H9 (cell line): ENCODE results near the gene RBMS3. TPM values are rescaled to one million over a fixed set of nuclear protein-coding genes. Genes with fewer than 3 reads are reported as not detected.

Experiments
- DNase-seq: peaks from one replicate; pipeline ENCODE4 v3.0.0-alpha.2; 2017
- H2AFZ ChIP-seq: one replicate; pipeline ENCODE4 v1.6.1; 2013; ENCODE audit warnings: mild to moderate bottlenecking, low read length, control low read depth, moderate library complexity
- H2AK5ac ChIP-seq: 2 replicates; pipeline ENCODE4 v1.6.1; 2013; ENCODE audit warnings: low read length, control low read depth, mixed read lengths; ENCODE audit not compliant: insufficient read length
- H2BK120ac ChIP-seq: one replicate; pipeline ENCODE4 v1.6.1; 2013; ENCODE audit warnings: low read depth, mild to moderate bottlenecking, low read length, control low read depth, inconsistent platforms; ENCODE audit not compliant: poor library complexity, severe bottlenecking
- H2BK12ac ChIP-seq: 2 replicates; pipeline ENCODE4 v1.6.1; 2013; ENCODE audit warnings: low read length, control low read depth, mixed read lengths, low read depth; ENCODE audit not compliant: insufficient read length
- H2BK15ac ChIP-seq: 2 replicates; pipeline ENCODE4 v1.6.1; 2013; ENCODE audit warnings: low read depth, low read length, control low read depth
- H2BK20ac ChIP-seq: one replicate; pipeline ENCODE4 v1.6.1; 2013; ENCODE audit warnings: low read depth, mild to moderate bottlenecking, low read length, control low read depth, inconsistent platforms; ENCODE audit not compliant: poor library complexity, severe bottlenecking
- H2BK5ac ChIP-seq: 2 replicates; pipeline ENCODE4 v1.6.1; 2013; ENCODE audit warnings: low read length, control low read depth, mixed read lengths; ENCODE audit not compliant: insufficient read length
- H3K14ac ChIP-seq: 2 replicates; pipeline ENCODE4 v1.6.1; 2013; ENCODE audit warnings: low read length, control low read depth; ENCODE audit not compliant: insufficient read depth
- H3K18ac ChIP-seq: 2 replicates; pipeline ENCODE4 v1.6.1; 2013; ENCODE audit warnings: low read depth, mild to moderate bottlenecking, mixed read lengths, low read length, control low read depth; ENCODE audit not compliant: insufficient read length
- H3K23ac ChIP-seq: 2 replicates; pipeline ENCODE4 v1.6.1; 2013; ENCODE audit warnings: low read length, control low read depth, mixed read lengths, low read depth; ENCODE audit not compliant: insufficient read length
- H3K23me2 ChIP-seq: 2 replicates; pipeline ENCODE4 v1.6.1; 2013; ENCODE audit warnings: low read depth, mild to moderate bottlenecking, mixed read lengths, low read length, control low read depth; ENCODE audit not compliant: insufficient read length, poor library complexity, severe bottlenecking
- H3K27ac ChIP-seq: 2 replicates; pipeline ENCODE4 v1.5.1; 2013; ENCODE audit warnings: low read length, control low read depth, mixed read lengths, low read depth; ENCODE audit not compliant: insufficient read length
- H3K27me3 ChIP-seq: 2 replicates; pipeline ENCODE4 v1.6.1; 2013; ENCODE audit warnings: low read length, control low read depth, inconsistent platforms; ENCODE audit not compliant: insufficient read depth
- H3K4ac ChIP-seq: 2 replicates; pipeline ENCODE4 v1.6.1; 2013; ENCODE audit warnings: low read depth, mild to moderate bottlenecking, control low read depth, inconsistent platforms, low read length, moderate library complexity
- H3K4me1 ChIP-seq: 2 replicates; pipeline ENCODE4 v1.6.1; 2013; ENCODE audit warnings: low read length, control low read depth, inconsistent platforms; ENCODE audit not compliant: insufficient read depth
- H3K4me2 ChIP-seq: 2 replicates; pipeline ENCODE4 v1.6.1; 2013; ENCODE audit warnings: low read length, control low read depth, mixed read lengths; ENCODE audit not compliant: insufficient read length, insufficient read depth
- H3K56ac ChIP-seq: 2 replicates; pipeline ENCODE4 v1.6.1; 2013; ENCODE audit warnings: low read depth, mild to moderate bottlenecking, mixed read lengths, low read length, control low read depth; ENCODE audit not compliant: insufficient read length
- H3K79me1 ChIP-seq: 2 replicates; pipeline ENCODE4 v1.6.1; 2013; ENCODE audit warnings: low read depth, mild to moderate bottlenecking, moderate library complexity, low read length, control low read depth, inconsistent platforms; ENCODE audit not compliant: insufficient read depth, poor library complexity, severe bottlenecking
- H3K79me2 ChIP-seq: 2 replicates; pipeline ENCODE4 v1.6.1; 2013; ENCODE audit warnings: low read length, control low read depth, inconsistent platforms; ENCODE audit not compliant: insufficient read depth
- H3K9ac ChIP-seq: 2 replicates; pipeline ENCODE4 v1.6.1; 2013; ENCODE audit warnings: low read length, control low read depth, mixed read lengths; ENCODE audit not compliant: insufficient read length; ENCODE audit errors: extremely low read depth
- H3K9me3 ChIP-seq: one replicate; pipeline ENCODE4 v1.6.1; 2013; ENCODE audit warnings: low read depth, low read length, inconsistent platforms; ENCODE audit not compliant: control insufficient read depth
- H3T11ph ChIP-seq: one replicate; pipeline ENCODE4 v1.6.1; 2013; ENCODE audit warnings: mild to moderate bottlenecking, low read length, control low read depth, inconsistent platforms
- H4K20me1 ChIP-seq: one replicate; pipeline ENCODE4 v1.6.1; 2013; ENCODE audit not compliant: control insufficient read depth, insufficient read length, insufficient read depth
- H4K5ac ChIP-seq: 2 replicates; pipeline ENCODE4 v1.6.1; 2013; ENCODE audit warnings: low read depth, mild to moderate bottlenecking, mixed read lengths, low read length, control low read depth; ENCODE audit not compliant: insufficient read length
- H4K8ac ChIP-seq: replicated peaks from 2 replicates; pipeline ENCODE4 v1.6.1; 2013; ENCODE audit warnings: low read length, control low read depth, mixed read lengths, low read depth; ENCODE audit not compliant: insufficient read length
- H4K91ac ChIP-seq: 2 replicates; pipeline ENCODE4 v1.6.1; 2013; ENCODE audit warnings: low read depth, mild to moderate bottlenecking, moderate library complexity, mixed read lengths, low read length, control low read depth; ENCODE audit not compliant: insufficient read length
- H3K27ac Mint-ChIP-seq, 3 experiments: 2 replicates in 2 of 3; 3 replicates in 1 of 3; pipeline ENCODE4 v1.8.0; 2020 to 2021; ENCODE audit warnings: mixed read lengths in 3 of 3, mild to moderate bottlenecking in 1 of 3, moderate library complexity in 1 of 3
- H3K27me3 Mint-ChIP-seq: 2 replicates; pipeline ENCODE4 v1.8.0; 2021; ENCODE audit warnings: low read depth, mild to moderate bottlenecking, moderate library complexity, mixed read lengths
- H3K36me3 Mint-ChIP-seq, 3 experiments: 2 replicates in 2 of 3; 3 replicates in 1 of 3; pipeline ENCODE4 v1.8.0; 2020 to 2021; ENCODE audit warnings: low read depth in 3 of 3, mixed read lengths in 3 of 3; ENCODE audit not compliant: insufficient read depth in 1 of 3
- H3K4me1 Mint-ChIP-seq, 2 experiments: 2 replicates each; pipeline ENCODE4 v1.8.0; 2020; ENCODE audit warnings: mixed read lengths in 2 of 2
- H3K4me3 Mint-ChIP-seq, 2 experiments: 2 replicates in 1 of 2; 3 replicates in 1 of 2; pipeline ENCODE4 v1.8.0; 2020 to 2021; ENCODE audit warnings: mild to moderate bottlenecking in 2 of 2, mixed read lengths in 2 of 2, moderate library complexity in 1 of 2
- H3K9me3 Mint-ChIP-seq, 2 experiments: 2 replicates in 1 of 2; 3 replicates in 1 of 2; pipeline ENCODE4 v1.8.0; 2020; ENCODE audit warnings: mild to moderate bottlenecking in 2 of 2, mixed read lengths in 2 of 2, moderate library complexity in 1 of 2
- WGBS: extraction: QIAGEN DNeasy Blood & Tissue Kit; methylation state at CpG from one replicate; pipeline ENCODE4 v1.1.7; 2013; ENCODE audit warnings: missing lambda C conversion rate, low lambda C conversion rate, mixed read lengths; ENCODE audit not compliant: insufficient read length; ENCODE audit errors: extremely low coverage; 5-methylcytosine and 5-hydroxymethylcytosine counted together
- total RNA-seq: library from RNA; stranded (reverse); gene quantifications from 2 replicates; pipeline ENCODE4 v1.2.1, GENCODE V29; 2021
- TF ChIP-seq, protein P1 (sequence below): fragments of 200-600 bp; sonication (generic); conservative IDR thresholded peaks from 3 replicates; pipeline ENCODE4 v1.8.0; 2021; ENCODE audit warnings: antibody characterized with exemption, mild to moderate bottlenecking

Gene RBMS3
- total RNA-seq, 1 experiment from 2014 or later, result 8.1 TPM

DNA sequence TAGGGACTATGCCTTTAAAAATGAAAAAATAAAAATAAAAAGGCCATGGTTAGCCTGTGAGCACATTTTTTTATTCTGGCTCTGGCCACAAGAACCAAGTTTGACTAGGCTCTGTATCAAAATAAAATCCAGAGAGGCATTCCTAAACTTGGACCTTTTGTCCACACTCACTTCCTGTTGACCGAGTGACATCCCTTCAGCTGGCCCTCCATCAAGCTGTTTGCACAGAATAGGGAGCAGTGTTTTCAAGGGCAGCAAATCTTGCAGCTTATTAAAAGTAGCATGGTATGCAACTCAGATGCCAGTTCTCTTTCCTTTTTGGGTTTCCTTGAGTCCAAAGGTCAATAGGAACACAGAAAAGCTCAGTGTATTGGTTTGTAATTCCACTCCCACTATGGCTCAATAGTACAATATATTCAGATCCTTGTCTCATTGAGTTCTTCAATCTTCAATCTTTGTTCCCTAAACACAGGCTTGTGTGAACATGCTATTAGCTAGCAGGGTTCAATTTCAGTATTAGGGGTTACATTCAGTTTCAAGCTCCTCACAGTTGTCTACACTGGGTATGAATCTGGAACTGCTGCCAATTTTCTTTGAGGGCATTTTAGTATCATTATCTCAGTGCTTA is 244.5 kb downstream of the RBMS3 start:
- no peak overlapping the region for H2BK15ac ChIP-seq
- H3K4me3 Mint-ChIP-seq, result no peak overlapping the region
- no peak overlapping the region for H3T11ph ChIP-seq
- H3K18ac ChIP-seq, result no peak overlapping the region
- no peak overlapping the region for H3K9ac ChIP-seq
- no peaks in the 10 kb centered on the region for H3K36me3 Mint-ChIP-seq
- H3K27ac ChIP-seq, result no peak overlapping the region
- no peak overlapping the region for H3K4me2 ChIP-seq
- no peaks in the 10 kb centered on the region for H3K9me3 Mint-ChIP-seq
- no peak overlapping the region for H2BK5ac ChIP-seq
- H3K56ac ChIP-seq, result no peak overlapping the region
- peaks cover 2% of the 10 kb centered on the region in 2 experiments; a peak in 2 of 4 replicates for H3K4me1 Mint-ChIP-seq
- no peak overlapping the region for H4K5ac ChIP-seq
- no peaks in the 10 kb centered on the region for H4K20me1 ChIP-seq
- no peak overlapping the region for H2BK20ac ChIP-seq
- DNase-seq, result no peak
- no peak overlapping the region for H2BK120ac ChIP-seq
- H3K4ac ChIP-seq, result no peak overlapping the region
- no peak overlapping the region for H2BK12ac ChIP-seq
- no peak overlapping the region for H3K23ac ChIP-seq
- H3K9me3 ChIP-seq, result no peaks in the 10 kb centered on the region
- H3K79me2 ChIP-seq, result no peaks in the 10 kb centered on the region
- no peaks in the 10 kb centered on the region for H3K23me2 ChIP-seq
- H2AFZ ChIP-seq, result no peak overlapping the region
- no peak overlapping the region for H4K91ac ChIP-seq
- no peaks in the 10 kb centered on the region for H3K79me1 ChIP-seq
- H3K14ac ChIP-seq, result no peak overlapping the region
- H3K27me3 ChIP-seq, result no peaks in the 10 kb centered on the region
- H3K27ac Mint-ChIP-seq, result no peak overlapping the region
- no CpG with 5 or more reads among the region's 1 CpG for WGBS
- no peaks in the 10 kb centered on the region for H3K4me1 ChIP-seq
- no peak overlapping the region for H4K8ac ChIP-seq
- TF ChIP-seq, protein P1, sequence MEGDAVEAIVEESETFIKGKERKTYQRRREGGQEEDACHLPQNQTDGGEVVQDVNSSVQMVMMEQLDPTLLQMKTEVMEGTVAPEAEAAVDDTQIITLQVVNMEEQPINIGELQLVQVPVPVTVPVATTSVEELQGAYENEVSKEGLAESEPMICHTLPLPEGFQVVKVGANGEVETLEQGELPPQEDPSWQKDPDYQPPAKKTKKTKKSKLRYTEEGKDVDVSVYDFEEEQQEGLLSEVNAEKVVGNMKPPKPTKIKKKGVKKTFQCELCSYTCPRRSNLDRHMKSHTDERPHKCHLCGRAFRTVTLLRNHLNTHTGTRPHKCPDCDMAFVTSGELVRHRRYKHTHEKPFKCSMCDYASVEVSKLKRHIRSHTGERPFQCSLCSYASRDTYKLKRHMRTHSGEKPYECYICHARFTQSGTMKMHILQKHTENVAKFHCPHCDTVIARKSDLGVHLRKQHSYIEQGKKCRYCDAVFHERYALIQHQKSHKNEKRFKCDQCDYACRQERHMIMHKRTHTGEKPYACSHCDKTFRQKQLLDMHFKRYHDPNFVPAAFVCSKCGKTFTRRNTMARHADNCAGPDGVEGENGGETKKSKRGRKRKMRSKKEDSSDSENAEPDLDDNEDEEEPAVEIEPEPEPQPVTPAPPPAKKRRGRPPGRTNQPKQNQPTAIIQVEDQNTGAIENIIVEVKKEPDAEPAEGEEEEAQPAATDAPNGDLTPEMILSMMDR, result no peak
- H3K27me3 Mint-ChIP-seq, result no peaks in the 10 kb centered on the region
- H2AK5ac ChIP-seq, result no peak overlapping the region
